Limb (tissue), 2 donors: ENCODE results near the gene LPIN1.

ENCODE experiments used
- DNase-seq, 2 donors: peaks; one replicate each; pipeline ENCODE4 v3.0.0-alpha.2; 2016; ENCODE audit errors: extremely low spot score in 2 of 2

The LPIN1 gene

DNA sequence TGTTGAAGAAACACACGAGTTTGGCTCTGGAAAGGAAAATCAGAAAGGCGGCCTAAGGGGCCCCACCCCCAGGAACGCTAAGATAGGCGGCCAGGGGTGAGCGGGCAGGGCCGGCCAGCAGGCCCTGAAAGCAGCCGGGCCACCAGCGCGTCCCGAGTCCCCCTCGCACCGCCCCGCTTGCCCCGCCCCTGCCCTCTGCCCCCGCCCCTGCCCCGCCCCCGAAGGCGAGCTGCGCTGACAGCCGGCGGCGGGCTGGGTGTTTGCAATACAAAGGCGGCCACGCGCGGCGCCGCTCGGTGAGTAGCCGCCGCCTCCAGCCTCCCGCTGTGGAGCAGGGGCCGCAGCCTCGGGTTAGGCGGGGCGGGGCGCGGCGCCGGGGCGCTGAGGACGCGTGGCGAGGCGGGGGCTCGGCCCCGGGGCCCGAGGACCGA, at the start of gene LPIN1:
TSS of gene LPIN1 (plus strand) at position 257 of the 431 bp plus-strand sequence. CDS start 18,910 bp downstream, outside the sequence.
- peak; percentile 86 to 96 for DNase-seq

DNA sequence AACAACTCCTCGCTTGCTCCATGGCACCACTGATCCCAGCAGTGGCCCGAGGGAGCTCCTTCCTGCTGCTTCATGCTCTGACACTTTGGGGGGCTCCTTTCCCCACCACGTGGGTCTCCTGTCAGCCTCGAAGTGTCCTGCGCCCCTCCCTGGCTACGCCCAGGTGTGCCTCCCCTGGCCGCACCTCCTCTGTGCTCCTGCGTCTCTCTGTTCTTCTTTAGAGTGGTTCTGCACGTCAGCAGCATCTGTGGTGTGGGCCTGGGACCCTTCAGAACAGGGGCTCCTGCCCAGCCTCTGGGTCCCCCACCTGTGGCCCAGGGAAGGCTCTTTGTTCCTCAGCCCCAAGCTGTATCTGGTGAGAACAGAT, 49.7 kb upstream of the LPIN1 start:
- DNase-seq, result no peak

DNA sequence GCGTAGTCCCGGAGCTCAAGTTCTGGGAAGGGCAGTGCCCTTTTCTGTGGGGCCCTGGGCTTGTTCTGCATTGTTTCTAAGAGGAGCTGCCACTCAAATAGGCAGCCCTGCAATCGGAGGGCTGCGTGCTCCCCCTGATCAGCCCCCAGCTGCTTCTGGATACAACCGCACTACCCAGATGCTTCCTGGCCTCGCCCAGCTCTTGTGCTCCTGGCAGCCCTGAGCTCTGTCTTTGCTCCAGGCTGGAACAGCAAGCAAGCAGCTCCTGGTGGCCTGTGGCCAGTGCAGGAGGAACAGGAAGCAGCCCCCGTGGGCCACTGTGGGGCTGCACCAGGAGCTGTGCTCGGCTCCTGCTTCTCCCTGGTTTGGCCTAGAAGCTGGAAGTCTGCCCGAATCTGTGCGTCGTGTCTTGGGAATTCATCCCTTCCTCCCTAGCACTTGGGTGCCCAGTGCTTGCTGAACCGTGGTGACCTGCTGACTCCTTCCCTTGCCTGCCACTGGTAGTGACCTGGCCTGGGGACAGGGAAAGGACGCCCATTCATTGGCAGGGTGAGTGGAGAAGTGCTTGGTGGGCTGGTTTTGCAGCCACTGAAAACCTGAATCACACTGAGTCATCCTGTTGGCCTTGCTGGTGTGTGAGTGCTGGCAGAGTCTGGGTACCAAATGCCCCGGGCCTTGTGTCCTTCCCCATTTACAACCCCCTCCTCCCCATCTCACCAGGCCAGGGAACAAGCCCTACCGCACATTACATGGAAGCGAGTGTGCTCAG, 49.1 kb upstream of the LPIN1 start:
- peak in 1 of 2 donors; percentile 21 for DNase-seq

DNA sequence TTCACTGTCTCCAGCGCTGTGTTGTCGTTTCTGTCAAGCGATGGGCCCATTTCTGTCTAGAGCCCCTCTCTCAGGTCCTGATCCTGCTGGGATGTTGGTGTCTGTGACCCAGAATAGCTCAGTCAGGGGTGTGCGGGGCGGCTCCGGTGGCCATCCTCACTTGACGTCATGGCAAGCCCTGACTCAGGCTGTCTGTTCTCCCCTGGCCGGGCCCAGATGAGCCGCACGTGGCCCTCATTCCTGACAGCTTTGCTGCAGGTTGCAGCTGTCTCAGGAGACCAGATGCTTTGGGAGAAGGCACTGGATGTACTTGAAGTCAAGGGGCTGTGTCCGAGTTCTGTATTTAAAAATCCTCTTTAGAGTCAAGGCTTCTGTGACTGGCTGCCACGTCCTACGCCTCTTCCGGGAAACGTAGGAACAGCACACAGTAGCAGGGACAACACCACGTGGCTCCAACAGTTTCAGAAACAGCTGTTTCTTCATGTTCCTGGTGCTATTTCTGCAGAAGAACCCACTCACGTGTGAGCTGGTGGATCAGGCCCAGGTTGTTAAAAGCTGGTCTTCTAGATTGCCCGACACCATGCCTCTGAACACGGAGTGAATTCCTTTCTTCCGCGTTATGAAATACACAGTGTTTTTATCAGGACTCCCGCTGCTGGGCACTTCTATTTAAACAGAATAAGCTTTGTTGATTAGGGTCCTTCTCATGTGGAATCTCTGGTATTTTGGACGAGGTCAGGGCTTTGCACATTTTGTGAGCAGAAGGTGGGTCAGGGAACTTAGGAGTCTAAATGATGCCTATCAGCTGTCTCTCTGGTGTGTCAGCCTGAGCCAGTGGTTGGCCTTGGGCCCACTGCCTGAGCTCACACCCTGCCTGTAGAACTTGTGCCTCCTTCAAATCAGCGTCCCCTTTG, 48.2 kb upstream of the LPIN1 start:
- peak in 1 of 2 donors; percentile 15 for DNase-seq

- DNase-seq, result no peak
Observed at GRCh38 chr2:11699686-11700670, 46.5 kb upstream of the LPIN1 start.

- DNase-seq, result no peak
Observed at GRCh38 chr2:11701206-11701605, 45.2 kb upstream of the LPIN1 start.

DNA sequence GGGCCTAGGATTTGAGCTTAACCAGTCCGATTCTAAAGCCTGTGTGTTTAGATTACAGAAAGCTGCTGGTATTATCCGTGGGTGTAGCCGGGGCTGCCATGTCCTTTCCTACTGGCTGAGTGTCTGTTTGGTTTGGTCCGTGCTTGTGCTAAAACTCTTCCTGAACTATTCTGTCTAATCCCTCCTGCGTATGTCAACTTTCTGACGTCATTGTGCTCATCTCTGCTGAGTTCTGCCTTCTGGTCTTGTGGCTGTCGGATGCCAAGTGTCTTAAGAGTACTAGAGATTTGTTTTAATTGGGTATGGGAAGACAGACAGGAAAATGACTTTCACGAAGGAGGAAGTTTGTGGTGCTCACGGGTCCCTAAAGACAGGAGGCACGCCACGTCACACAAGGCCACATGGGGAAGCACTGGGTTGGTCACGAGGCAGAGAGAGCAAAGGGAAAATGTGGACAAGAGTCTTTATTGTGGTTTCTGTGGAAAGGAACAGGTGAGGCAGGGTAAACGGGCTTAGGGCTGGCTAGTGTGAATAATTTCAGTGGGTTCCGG, 44.6 kb upstream of the LPIN1 start:
- DNase-seq, result no peak

GRCh38 chr2:11702946-11703345, 43.5 kb upstream of the LPIN1 start:
- no peak for DNase-seq

DNA sequence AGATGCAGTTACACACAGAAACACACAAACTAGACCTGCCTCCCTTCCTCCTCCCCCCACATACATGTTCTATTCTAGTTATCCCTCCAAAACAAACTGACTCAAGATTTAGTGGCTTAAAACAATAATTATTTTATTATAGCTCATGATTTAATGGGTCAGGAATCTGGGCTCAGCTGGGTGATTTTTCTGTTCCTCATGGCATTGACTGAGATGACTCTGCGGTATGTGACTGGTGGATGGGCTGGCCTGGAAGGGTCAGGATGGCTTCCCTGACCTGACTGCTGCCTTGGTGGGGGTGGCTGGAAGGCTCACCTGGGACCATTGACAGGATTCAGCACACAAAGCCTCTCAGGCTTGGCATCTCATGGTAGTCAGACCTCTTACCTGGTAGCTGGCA, 42.7 kb upstream of the LPIN1 start:
- DNase-seq, result no peak

- no peak for DNase-seq
Observed at GRCh38 chr2:11705063-11705462, 41.4 kb upstream of the LPIN1 start.

- no peak for DNase-seq
Observed at GRCh38 chr2:11705711-11706110, 40.7 kb upstream of the LPIN1 start.

- no peak for DNase-seq
Observed at GRCh38 chr2:11708106-11708505, 38.3 kb upstream of the LPIN1 start.

- DNase-seq, result no peak
Observed at GRCh38 chr2:11709293-11709692, 37.1 kb upstream of the LPIN1 start.

- DNase-seq, result no peak
Observed at GRCh38 chr2:11710210-11710609, 36.2 kb upstream of the LPIN1 start.

- DNase-seq, result peak in 1 of 2 donors; percentile 17
Observed at GRCh38 chr2:11710632-11711353, 35.6 kb upstream of the LPIN1 start.

GRCh38 chr2:11711354-11711716, 35.1 kb upstream of the LPIN1 start:
- no peak for DNase-seq

GRCh38 chr2:11711751-11712150, 34.7 kb upstream of the LPIN1 start:
- no peak for DNase-seq

DNA sequence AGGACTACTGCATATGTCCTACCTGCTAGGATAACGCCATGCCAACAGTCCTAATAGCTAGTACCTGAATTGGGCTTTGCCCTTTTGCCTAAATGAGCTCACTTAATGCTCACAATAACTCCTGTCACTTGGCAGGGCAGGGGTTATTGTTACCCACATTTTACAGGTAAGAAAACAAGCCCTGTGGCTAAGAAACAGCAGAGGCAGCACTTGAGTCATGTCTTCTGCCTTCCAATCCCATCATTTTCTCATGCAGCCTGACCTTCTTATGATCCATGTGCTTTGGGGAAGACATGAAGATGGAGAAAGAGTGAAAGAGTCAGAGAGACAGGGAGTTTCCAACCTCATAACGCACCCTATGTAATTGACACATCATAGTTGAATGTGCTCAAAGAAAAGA, 33.6 kb upstream of the LPIN1 start:
- no peak for DNase-seq

DNA sequence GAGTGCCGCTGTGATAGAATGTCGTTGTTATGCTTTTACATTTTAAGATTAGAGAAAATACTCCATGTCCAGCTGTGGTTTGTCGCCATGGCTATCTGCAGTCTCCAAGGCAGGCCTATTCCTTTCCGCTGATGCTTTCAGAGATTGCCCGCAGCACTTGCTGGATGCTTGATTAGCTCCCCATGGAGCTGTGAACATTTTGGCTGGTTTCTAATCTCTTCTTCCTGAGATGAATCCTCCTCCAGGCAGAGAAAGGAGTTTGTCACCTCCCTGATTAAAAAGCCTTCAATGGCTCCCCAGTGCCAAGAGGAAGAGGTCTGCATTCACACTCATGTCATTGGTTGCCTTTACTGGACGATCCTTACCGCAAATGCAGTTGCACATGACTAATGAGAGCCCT, 32.6 kb upstream of the LPIN1 start:
- DNase-seq, result no peak

- DNase-seq, result no peak
Observed at GRCh38 chr2:11715987-11716652, 30.3 kb upstream of the LPIN1 start.
